ENCODE measurements around the gene CTR9.
A peak's percentile ranks its signal among the peaks of the same experiment; 100 is the strongest.

Gene CTR9

DNA sequence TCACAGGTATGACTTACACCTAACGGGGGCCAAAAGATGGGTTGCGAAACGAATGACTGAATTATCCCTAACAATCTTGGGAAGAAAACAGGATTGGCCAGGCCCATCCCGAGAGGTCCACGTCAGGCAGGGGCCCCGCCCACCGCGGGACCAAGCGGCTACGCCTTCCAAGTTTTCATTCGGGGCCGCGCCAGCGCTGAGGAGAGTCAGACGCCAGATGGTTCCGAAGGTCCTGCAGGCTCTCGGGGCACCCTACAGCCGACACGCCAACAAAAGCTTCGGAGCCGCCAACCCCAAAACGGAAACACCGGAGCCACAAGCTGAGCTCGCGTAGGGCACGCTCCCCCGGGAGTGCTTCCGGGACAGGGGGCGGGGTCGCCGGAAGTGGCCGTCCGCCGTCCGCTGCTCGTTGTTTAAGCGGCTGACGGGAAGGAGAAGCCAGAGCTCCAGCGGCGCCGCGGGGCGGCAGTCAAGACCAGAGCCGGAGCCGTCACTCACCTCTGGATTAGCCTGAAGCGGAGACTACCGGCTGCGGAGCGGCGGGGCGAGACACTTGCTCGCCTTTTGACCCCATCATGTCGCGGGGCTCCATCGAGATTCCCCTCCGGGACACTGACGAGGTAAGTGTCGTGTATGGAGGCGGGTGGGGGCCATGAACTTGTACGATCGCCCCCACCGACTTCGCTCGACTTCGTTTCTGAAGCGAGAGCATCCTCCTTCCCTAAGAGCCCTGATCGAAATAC lies at the start of gene CTR9:
Gene CTR9 (plus strand): TSS at position 409 of the 743 bp plus-strand sequence. CDS start 167 bp downstream, at position 576.
- FAIRE-seq = peak; percentile 97

DNA sequence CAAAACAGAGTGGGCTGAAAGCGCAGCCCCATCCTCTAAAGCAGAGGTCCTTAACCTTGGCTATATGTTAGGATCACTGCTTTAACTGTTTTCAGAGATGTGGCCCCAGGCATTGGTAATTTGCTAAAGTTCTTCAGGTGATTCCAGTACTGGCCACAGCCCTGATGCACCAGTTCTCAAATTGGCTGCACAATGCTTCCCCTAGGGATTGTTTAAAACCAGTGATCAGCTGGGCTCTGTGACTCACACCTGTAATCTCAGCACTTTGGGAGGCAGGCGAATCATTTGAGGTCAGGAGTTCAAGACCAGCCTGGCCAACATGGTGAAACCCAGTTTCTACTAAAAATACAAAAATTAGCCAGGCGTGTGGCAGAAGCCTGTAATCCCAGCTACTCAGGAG lies 49.1 kb upstream of the CTR9 start:
- FAIRE-seq = no peak

DNA sequence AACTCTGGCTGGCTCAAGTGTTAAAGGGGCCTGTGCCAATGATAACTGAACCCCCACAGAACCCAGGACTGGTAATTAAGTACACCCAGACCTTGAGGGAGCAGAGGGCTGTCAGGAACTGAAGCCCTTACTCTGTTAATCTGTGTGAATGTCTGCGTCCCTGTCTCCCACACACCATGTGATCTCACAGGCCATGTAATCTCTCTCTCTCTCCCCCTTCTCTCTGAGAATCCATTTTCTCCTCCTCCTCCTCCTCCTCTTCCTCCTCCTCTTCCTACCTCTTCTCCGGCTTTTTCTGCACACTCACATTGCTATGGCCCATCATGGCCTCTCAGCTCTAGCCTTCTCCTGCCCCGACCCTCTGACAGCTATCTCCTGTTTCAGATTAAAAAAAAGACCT lies 42.9 kb upstream of the CTR9 start:
- no peak for FAIRE-seq

DNA sequence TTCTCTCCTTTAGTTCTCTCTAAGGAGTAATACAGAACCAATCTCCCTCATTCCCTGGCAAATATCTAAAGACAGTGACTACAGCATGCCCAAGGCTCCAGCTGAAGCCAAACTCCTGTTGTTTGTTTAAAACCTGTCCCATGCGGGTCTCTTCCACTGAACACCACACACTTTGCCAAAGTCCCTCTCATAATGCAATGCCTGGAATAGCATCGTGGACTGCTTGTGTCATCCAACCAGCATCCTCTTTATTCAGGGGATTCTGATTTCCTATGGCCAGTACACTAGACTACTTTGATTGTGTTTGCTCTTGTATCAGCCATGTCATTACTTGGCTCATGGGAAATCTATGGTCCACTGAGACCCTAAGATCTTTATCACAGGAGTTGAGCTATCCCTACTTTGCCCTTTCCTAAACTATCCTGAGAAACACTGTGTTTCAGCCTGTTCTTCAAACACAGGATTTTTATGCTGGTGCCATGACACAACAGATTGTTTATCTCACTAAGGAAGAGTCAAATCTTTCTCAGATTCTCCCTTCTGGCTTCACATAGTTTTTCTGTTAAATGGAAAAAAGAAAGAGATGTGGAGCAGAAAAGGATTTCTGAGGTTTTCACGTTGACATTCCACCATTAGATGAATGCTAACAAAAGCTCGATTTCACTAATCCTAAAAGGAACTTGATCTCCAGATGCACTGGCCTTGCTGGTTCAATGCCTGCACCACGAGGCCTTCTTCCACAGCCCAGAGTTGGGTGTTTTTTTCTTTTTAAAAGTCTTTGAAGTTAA lies 41.6 kb upstream of the CTR9 start:
- FAIRE-seq = no peak

DNA sequence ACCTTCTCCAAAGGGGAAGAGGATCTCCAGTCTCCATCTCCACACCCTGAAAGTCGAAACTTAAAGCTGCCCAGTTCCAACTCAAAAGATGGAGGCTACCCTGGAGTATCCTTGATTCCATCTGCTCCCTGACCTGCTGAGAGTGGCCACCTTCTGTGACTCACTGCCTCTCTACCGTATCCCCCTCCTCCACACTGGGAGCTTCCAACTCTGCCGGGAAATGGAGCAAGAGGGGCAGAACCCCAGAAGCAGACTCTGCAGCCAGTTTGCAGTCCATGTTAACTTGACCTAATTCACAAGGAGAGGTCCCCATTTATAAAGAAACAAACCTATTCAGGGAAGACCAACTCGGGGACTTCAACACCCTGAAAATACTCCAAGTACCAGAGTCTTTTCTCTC lies 35.5 kb upstream of the CTR9 start:
- no peak for FAIRE-seq

DNA sequence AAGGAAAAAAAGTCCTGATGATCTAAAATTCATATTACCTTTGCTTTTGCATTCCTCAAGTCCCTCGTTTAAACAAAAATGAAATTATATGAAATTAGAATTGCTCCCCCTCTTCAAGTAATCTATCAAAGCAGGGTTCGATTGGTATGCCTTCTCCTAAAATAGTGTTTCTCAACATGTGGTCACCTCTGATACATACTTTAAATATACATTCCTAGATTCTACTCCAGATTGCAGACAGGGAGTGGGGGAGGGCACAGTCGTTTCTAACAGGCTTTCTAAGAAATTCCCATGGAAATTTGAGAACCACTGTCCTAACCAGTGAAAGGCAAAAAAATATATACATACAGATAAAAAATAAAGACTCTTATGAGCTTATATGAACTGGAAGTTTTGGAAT lies 34.9 kb upstream of the CTR9 start:
- FAIRE-seq = no peak

DNA sequence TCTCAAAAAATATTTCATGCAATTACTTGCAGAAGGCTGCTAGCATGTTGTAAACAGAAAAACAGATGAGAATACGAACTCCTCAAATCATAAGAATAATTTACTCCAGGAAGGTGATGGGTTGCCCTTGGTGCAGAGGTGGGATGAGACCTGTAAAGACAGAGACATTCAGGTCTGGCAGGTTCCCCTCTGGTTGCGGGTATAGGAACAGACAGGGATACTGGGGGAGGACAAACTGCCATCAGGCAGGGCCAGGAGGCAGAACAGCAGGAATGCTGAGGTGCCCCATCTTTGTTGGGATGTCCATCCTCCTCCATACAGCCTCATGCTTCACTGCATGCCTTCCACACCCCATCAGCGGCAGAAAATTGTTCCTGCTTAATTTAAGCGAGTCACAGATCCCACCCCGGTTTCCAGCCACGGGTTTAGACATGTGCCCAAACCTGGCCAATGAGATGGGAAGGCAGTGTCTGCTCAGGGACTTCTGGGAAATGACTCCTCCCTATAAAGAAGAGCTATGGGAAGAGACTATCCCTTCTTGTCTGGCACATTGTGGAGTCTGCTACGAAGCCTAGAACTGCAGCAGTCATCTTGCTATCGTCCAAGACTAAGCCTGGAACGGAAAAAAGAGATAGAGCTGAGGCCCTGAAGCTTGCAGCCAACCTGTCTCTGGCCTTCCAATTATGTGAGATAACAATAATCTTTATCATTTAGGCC lies 34.3 kb upstream of the CTR9 start:
- FAIRE-seq = no peak

DNA sequence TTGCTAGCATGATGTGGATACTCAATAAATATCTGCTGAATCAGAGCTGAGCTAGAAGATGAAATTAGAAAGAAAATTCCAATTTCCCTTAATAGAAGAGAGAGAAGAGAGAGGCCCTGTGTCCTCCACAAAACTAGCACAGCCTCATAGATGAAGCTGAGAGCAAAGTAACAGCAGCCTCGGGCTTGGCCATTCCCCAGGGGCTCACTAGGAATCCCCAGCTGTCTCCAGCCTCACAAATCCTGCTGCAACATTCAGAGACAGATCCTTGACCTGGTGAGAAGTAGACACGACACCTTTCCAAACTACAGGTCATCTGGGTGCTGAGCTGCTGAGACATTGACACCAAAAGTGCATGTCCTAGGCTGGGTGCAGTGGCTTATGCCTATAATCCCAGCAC lies 31.4 kb upstream of the CTR9 start:
- FAIRE-seq = no peak

DNA sequence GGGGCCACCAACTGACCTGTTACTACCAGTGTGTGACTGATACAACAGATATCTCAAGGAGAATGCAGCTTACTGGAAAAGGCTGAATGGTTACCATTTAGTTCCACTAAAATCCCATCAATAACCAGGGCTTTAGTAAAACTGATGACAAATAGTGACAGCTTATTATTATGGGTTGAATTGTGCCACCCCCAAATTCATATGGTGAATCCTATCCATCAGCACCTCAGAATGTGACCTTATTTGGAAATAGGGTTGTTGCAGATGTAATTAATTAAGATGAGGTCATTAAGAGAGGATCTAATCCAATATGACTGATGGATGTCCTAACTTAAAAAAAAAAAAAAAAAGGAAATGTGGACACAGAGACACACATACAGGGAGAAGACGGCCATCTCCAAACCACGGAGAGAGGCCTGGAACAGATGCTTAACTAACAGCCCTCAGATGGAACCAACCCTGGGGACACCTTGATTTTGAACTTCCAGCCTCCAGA lies 30.1 kb upstream of the CTR9 start:
- FAIRE-seq = no peak

DNA sequence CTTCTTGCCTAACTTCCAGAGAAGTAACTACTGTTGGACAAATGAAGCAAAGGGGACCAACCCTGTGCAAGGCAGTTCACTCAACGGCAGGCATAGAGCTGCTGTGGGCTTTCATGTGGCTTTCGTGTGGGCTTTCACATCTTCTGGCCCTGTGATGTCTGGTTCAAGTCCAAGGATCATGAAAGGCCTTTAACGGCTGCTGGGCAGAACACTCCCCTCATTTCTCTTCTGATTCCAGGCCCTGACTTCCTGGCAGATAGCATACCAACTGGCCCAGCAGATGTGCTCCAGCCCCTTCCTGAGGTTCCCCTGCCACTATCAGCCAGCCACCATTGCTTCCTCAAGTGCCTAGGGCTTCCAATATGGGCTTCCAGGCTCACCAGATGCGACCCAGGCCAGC lies 28.7 kb upstream of the CTR9 start:
- no peak for FAIRE-seq

DNA sequence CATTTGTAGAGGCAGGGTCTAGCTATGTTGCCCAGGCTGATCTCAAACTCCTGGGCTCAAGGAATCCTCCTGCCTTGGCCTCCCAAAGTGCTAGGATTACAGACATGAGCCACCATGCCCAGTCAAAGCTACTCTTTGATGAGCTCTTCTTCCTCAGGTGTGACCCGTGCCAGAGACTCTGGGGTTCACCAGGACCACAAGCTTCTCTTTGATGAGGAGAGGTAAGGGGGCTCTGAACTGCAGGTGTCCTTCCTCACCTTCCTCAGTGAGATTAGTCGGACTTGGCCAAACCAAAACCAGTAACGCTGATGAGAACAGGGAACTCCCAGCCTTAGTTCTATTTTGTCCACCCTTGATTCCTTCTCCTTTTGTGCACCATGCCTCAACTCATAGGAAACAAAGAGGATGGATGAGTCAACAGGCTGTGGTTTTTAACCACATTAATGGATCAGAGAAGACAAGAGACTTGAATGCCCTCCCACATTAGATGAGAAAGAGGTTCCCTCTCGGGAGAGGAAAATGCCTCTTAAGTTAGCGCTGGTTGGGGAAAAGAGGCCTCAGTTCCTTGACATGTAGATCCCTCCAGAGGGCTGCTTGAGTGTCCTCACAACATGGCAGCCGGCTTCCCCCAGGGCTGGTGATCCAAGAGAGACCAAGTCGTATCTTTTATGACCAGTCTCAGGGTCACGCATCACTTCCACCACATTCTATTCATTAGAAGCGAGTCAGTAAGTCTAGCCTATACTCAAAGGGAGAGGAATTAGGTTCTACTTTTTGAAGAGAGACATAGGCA lies 25.7 kb upstream of the CTR9 start:
- no peak for FAIRE-seq

DNA sequence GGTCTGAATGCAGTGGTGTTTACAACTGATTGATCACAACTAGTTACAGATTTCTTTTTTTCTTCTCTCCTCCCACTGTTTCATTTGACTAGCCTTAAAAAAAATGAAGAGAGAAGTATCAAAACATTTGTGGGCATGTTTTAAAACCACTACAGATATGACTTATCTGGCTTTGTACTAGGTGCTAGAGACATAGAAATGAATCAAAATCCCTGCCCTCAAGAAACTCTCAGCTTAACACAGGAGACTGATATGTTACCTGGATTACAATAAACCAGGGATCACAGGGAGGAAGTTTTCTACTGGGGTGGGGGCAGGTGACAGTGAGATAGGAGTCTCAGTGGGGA lies 25.2 kb upstream of the CTR9 start:
- no peak for FAIRE-seq

DNA sequence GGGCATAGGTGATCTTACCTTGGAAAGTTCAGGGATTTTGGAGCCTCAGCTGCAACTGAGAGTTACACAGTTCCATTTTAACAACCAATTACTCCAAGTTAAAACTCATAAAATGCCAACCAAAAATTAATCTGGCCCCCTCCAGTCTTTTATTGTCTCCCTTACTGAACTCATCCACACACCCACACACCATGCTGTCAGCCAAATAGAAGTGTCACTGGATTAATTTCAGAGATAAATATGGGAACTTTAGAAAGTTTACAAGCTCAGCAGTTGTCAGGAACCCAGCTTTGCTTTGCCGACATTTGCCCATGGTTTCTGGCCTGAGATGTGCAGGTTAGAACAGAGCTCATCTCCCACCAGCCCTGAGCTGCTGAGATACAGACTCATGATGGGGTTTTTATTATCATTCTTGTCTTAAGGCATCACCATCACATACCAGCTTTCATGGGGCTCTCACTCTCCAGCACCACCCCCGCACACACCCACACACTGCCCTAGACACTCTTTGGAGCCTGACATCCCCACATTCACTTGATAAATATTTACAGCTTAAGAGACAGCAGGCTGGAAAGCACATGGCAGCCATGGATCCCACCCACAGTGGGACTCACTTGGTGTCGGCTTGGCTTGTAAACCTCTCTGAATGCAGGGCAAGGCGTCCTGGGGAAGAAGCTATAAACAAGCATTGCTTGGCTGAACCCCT lies 23.7 kb upstream of the CTR9 start:
- FAIRE-seq = no peak

DNA sequence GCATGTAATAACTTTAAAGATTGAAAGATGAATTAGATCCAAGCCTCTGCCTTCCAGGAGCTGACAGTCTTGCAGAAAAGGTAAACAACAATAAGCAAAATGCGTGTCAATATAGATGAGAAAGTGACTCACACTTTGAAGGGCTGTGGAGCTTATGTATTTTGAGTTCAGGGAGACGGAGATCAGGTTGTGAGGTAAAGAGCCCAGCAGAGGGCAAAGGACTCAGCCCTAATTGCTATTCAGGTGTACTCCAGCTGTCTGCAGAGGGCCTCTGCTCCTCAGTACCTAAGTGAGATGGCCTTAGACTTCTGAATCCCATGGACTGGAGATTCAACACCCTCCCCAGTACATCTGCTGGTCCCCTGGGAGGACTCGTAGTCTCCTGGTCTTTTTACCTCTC lies 22.9 kb upstream of the CTR9 start:
- no peak for FAIRE-seq

DNA sequence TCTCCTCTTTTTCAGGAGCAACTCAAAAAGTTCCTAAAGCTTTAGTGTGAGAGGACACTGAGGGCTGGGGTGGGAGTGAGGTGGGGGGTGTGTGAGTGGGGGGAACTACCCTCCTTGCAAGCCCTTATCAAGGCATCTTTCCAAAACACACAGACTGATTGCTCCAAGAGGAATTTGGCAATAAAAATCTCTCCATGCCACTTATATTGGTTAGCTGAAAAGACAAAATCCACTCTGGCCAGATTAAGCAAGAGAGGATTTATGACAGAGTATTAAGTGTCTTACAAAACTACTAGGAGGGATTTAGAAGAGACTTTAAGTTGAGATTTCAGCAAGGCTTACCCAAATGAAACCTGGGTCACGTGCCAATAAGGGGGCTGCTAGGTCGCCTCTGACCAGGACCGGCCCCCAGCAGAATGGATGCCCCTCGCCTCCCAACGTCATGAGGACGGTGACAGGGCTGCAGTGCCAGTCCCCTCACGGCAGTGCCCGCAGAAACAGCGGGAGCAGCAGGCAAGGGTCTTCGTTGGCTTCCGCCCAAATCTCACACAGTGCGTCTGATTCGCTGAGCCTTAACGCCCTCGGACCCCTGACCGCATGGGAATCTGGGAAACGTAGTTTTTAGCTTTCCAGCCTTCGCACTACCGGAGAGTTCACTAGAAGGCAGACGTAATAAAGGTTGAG lies 22.1 kb upstream of the CTR9 start:
- no peak for FAIRE-seq

DNA sequence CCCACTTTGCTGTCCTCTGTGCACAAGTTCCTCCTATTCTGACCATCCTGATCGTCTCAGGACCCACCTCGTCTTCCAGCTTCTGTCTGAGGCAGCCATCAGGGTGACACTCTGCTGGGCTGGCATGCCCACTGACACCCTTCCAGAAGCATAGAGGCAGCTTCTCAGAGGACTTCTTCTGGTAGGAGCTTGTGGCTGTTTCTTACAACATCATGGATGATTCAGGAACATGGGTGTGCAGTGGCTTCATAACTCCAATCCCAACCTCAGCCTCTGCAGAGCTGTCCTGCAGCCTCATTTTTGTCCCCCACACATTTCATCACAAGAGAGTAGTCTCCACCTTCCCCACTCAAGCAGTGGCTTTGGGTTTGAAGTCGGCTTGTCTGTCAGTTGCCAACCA lies 20.9 kb upstream of the CTR9 start:
- FAIRE-seq = no peak

DNA sequence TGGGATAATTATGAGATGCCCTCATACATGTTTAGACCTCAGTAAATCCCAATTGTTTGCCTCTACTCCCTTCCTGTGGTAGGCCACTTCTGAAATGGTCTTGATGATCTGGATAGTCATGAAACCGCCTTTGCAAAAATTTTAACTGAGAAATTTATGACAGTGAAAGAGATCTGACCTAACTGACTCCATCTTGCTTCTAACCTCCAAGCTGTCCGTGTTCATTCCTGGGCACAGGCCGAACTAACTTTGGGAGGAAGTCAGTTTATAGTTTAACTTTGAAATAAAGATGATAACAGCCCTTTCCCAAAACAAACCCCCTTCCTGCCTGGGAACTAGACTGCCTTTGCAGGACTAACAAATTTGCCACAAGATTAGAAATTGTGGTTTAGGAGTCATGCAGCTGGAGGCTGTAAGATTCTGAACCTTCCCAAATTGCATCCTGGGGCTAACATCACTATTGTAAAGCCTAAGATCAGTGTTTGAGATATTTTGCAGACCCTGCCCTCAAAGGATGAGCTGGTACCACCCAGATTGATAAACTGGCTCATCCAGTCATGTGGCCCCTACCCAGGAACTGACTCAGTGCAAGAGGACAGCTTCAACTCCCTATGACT lies 19.9 kb upstream of the CTR9 start:
- FAIRE-seq = no peak

DNA sequence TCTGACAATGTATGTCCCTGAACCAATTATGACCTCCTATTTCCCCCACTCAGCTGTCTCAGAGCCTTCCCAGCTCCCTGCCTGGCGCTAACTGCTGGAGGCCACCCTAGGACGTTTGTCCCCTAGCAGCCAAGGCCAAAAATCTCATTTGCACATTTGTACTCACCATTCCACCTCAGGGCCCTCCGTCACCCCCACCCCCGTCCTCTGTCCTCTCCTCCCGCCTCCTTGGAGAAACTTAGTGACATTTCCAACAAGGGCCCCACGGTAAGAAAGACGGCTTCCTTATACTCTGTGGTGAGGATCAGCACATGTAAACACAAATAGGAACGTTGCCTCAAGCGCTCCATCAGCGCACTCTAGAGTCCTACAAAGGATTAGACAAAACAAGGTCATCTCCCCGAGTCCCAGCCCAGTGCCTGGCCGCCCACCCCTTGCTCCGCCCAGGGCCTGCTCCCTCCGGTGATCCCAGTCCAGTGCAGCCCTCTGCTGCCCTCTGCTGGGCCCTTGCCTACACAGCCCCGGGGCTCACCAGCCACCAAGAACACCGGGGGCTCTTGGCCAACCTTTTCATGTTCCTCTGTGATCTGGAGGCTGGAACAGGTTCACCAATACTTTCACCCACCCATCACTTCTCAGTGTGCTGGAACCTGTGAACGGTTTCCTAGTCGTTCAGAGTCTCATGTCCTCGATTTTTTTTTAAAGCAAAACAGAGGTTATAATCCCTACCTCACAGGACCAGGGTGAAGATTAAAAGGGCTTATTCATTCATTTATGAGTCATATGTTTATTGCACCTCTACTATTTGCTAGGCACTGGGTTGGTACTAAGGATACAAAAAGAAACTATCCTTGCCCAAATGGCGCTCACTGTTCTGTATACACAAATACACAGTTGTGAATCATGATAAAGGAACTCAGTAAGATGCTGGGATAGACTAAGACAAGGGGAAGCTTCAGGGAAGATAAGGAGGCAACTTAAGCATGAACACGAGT lies 15.3 kb upstream of the CTR9 start:
- peak; percentile 86 for FAIRE-seq

DNA sequence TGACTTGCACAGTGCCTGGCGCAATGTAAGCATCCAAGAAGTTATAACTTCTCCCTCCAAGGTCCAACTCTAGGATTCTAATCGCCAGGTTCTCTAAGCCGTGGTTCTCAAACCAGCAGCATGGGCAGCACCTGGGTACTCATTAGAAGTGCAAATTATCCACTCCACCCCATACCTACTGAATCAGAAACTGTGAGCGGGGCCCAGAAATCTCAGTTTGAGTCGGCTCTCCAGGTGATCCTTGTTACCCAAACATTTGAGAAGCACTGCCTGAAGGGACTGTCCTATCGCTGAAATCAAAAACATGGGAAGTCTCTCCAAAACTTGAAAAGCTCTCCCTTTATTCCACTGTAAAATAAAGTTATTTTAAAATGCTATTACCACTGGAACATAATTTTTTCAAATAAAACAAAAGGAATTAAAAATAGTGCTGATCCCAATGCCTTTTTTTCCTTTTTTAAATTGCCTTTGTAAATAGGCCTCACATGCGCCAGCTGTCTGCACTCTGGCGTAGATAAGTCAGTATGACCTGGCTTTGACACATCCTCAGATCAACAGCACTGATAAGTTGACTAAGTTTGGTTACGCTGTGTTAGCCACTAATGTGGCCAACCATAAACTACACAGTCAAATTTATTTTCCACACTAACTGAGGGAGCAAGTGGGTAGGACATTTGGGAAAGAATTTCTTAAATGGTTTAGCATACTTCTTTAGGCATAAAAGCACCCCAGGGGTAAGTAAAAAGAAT lies 8.4 kb upstream of the CTR9 start:
- no peak for FAIRE-seq
